Measurements from ENCODE around the gene KLKB1.

The KLKB1 gene

DNA sequence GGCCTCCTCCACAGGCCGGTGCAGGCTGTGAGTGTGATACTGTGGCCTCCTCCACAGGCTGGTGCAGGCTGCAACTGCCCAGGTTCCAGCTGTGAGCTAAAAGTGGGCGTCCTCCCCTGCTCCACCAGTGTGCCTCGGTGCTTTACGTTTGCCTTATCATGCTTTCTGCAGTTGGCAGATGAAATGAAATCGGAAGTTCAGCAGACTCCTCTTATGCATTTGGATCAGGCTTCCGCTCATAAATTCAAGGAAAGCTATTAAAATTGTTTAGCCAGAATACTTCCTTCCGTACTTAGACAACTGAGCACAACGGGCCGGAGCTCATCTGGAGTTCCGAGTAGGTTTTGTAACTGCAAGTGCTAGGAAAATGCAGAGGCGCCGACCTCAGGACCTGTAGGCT, 23.9 kb upstream of the KLKB1 start:
- Histone ChIP-seq H4K8ac (ENCODE audit: low read depth, low read length) (no peak overlapping the region), H3K4me2 (ENCODE audit: low read length) (no peak overlapping the region), H2AFZ (ENCODE audit: insufficient read depth, low read length, poor library complexity) (no peak overlapping the region), H2BK5ac (ENCODE audit: low read depth, low read length, poor library complexity) (no peak overlapping the region), H3K27me3 (ENCODE audit: insufficient read depth, low read length) (no peaks in the 10 kb centered on the region), H3K18ac (ENCODE audit: low read length) (no peak overlapping the region), H3K36me3 (ENCODE audit: control insufficient read depth in 1 of 2, insufficient read depth in 2 of 2, low read length in 2 of 2) (no peaks in the 10 kb centered on the region), H2BK12ac (ENCODE audit: low read length) (no peak overlapping the region), H2AK5ac (ENCODE audit: low read length) (no peak overlapping the region), H4K91ac (ENCODE audit: low read depth, low read length) (no peak overlapping the region), H3K9me3 (ENCODE audit: insufficient read depth, low read depth, low read length) (peaks cover 2% of the 10 kb centered on the region), H2BK120ac (ENCODE audit: insufficient read depth, low read length, poor library complexity) (no peak overlapping the region), H3K27ac (ENCODE audit: low read depth, low read length) (no peak overlapping the region), H3K4ac (ENCODE audit: low read depth, low read length) (no peak overlapping the region), H4K12ac (ENCODE audit: low read depth, low read length) (no peak overlapping the region), H3K79me2 (ENCODE audit: control insufficient read depth, insufficient read depth, low read length, poor library complexity) (no peaks in the 10 kb centered on the region), H3K23ac (ENCODE audit: low read length) (no peak overlapping the region), H3K79me1 (ENCODE audit: low read length) (no peaks in the 10 kb centered on the region), H3K9ac (ENCODE audit: low read length) (no peak overlapping the region), H3K4me3 (ENCODE audit: low read depth, low read length) (no peak overlapping the region), H3K4me1 (ENCODE audit: control insufficient read depth in 1 of 2, insufficient read depth in 2 of 2, low read length in 2 of 2) (no peaks in the 10 kb centered on the region), H3K14ac (ENCODE audit: low read length) (no peak overlapping the region)
- WGBS (ENCODE audit: extremely low coverage, insufficient coverage, insufficient read length), result no CpG with 5 or more reads among the region's 12 CpGs
- DNase-seq, result peak in 1 of 2 donors; percentile 17

DNA sequence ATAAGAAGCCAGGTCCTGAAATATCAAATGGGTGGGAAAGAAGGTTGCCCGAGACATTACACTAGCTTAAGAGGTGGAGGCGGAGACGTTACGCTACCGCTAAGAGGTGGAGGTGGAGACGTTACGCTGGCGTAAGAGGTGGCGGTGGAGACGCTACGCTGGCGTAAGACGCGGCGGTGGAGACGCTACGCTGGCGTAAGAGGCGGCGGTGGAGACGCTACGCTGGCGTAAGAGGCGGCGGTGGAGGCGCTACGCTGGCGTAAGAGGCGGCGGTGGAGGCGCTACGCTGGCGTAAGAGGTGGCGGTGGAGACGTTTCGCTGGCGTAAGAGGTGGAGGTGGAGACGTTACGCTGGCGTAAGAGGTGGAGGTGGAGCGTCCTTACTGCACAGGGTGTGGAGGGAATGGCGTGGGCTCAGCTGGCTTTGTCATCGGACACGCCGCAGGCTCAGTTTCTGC, 23.2 kb upstream of the KLKB1 start:
- WGBS (ENCODE audit: extremely low coverage, insufficient coverage, insufficient read length), result no CpG with 5 or more reads among the region's 45 CpGs
- H2BK120ac ChIP-seq (ENCODE audit: insufficient read depth, low read length, poor library complexity), result no peak overlapping the region
- peak overlapping the region; percentile 37 for H3K4me3 ChIP-seq (ENCODE audit: low read depth, low read length)
- no peak overlapping the region for H4K8ac ChIP-seq (ENCODE audit: low read depth, low read length)
- H3K9ac ChIP-seq (ENCODE audit: low read length), result no peak overlapping the region
- H3K9me3 ChIP-seq (ENCODE audit: insufficient read depth, low read depth, low read length), result peaks cover 2% of the 10 kb centered on the region
- H4K91ac ChIP-seq (ENCODE audit: low read depth, low read length), result no peak overlapping the region
- H3K23ac ChIP-seq (ENCODE audit: low read length), result no peak overlapping the region
- H3K79me2 ChIP-seq (ENCODE audit: control insufficient read depth, insufficient read depth, low read length, poor library complexity), result no peaks in the 10 kb centered on the region
- H3K36me3 ChIP-seq (ENCODE audit: control insufficient read depth in 1 of 2, insufficient read depth in 2 of 2, low read length in 2 of 2), result no peaks in the 10 kb centered on the region
- no peak overlapping the region for H3K14ac ChIP-seq (ENCODE audit: low read length)
- no peak overlapping the region for H2BK5ac ChIP-seq (ENCODE audit: low read depth, low read length, poor library complexity)
- H3K79me1 ChIP-seq (ENCODE audit: low read length), result no peaks in the 10 kb centered on the region
- no peak overlapping the region for H2BK12ac ChIP-seq (ENCODE audit: low read length)
- H3K27ac ChIP-seq (ENCODE audit: low read depth, low read length), result no peak overlapping the region
- no peak overlapping the region for H2AFZ ChIP-seq (ENCODE audit: insufficient read depth, low read length, poor library complexity)
- no peak overlapping the region for H2AK5ac ChIP-seq (ENCODE audit: low read length)
- H3K4me2 ChIP-seq (ENCODE audit: low read length), result no peak overlapping the region
- H3K18ac ChIP-seq (ENCODE audit: low read length), result no peak overlapping the region
- peak; percentile 68 to 80 for DNase-seq
- no peaks in the 10 kb centered on the region for H3K27me3 ChIP-seq (ENCODE audit: insufficient read depth, low read length)
- H4K12ac ChIP-seq (ENCODE audit: low read depth, low read length), result no peak overlapping the region
- no peak overlapping the region for H3K4ac ChIP-seq (ENCODE audit: low read depth, low read length)
- no peaks in the 10 kb centered on the region for H3K4me1 ChIP-seq (ENCODE audit: control insufficient read depth in 1 of 2, insufficient read depth in 2 of 2, low read length in 2 of 2)

GRCh38 chr4:186204686-186205085, 22.6 kb upstream of the KLKB1 start:
- H3K27ac ChIP-seq (ENCODE audit: low read depth, low read length), result no peak overlapping the region
- no peak overlapping the region for H3K4ac ChIP-seq (ENCODE audit: low read depth, low read length)
- no peak overlapping the region for H4K8ac ChIP-seq (ENCODE audit: low read depth, low read length)
- no peak overlapping the region for H3K9ac ChIP-seq (ENCODE audit: low read length)
- no peak overlapping the region for H4K91ac ChIP-seq (ENCODE audit: low read depth, low read length)
- no peak overlapping the region for H3K4me2 ChIP-seq (ENCODE audit: low read length)
- H3K18ac ChIP-seq (ENCODE audit: low read length), result no peak overlapping the region
- H2AFZ ChIP-seq (ENCODE audit: insufficient read depth, low read length, poor library complexity), result no peak overlapping the region
- H3K9me3 ChIP-seq (ENCODE audit: insufficient read depth, low read depth, low read length), result peaks cover 2% of the 10 kb centered on the region
- H3K4me3 ChIP-seq (ENCODE audit: low read depth, low read length), result no peak overlapping the region
- H3K79me1 ChIP-seq (ENCODE audit: low read length), result no peaks in the 10 kb centered on the region
- no peak overlapping the region for H2BK5ac ChIP-seq (ENCODE audit: low read depth, low read length, poor library complexity)
- H2BK12ac ChIP-seq (ENCODE audit: low read length), result no peak overlapping the region
- no peak overlapping the region for H3K23ac ChIP-seq (ENCODE audit: low read length)
- H3K14ac ChIP-seq (ENCODE audit: low read length), result no peak overlapping the region
- no CpG with 5 or more reads among the region's 13 CpGs for WGBS (ENCODE audit: extremely low coverage, insufficient coverage, insufficient read length)
- H4K12ac ChIP-seq (ENCODE audit: low read depth, low read length), result no peak overlapping the region
- no peak for DNase-seq
- no peaks in the 10 kb centered on the region for H3K79me2 ChIP-seq (ENCODE audit: control insufficient read depth, insufficient read depth, low read length, poor library complexity)
- no peaks in the 10 kb centered on the region for H3K27me3 ChIP-seq (ENCODE audit: insufficient read depth, low read length)
- no peak overlapping the region for H2AK5ac ChIP-seq (ENCODE audit: low read length)
- H3K4me1 ChIP-seq (ENCODE audit: control insufficient read depth in 1 of 2, insufficient read depth in 2 of 2, low read length in 2 of 2), result no peaks in the 10 kb centered on the region
- no peak overlapping the region for H2BK120ac ChIP-seq (ENCODE audit: insufficient read depth, low read length, poor library complexity)
- no peaks in the 10 kb centered on the region for H3K36me3 ChIP-seq (ENCODE audit: control insufficient read depth in 1 of 2, insufficient read depth in 2 of 2, low read length in 2 of 2)

DNA sequence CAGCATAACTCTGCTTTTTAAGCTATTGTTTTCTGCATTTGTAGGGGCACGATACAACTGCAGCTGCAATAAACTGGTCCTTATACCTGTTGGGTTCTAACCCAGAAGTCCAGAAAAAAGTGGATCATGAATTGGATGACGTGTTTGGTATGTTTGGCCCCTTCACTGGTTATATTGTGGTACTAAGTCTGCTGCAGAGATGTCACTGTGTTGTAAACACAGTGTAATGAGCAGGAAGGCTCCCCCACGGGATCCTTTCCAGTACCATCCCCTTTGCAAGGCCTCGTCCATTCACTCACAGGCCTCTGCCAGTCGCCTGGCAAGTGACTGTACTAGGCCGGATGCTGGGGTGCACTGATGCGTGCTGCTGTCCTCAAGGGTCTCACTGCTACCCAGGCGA, 22.2 kb upstream of the KLKB1 start:
- WGBS (ENCODE audit: extremely low coverage, insufficient coverage, insufficient read length), result no CpG with 5 or more reads among the region's 8 CpGs

More for the DNA sequence above, 22.2 kb upstream of the KLKB1 start:
- Histone ChIP-seq H3K18ac (ENCODE audit: low read length) (no peak overlapping the region), H3K27me3 (ENCODE audit: insufficient read depth, low read length) (no peaks in the 10 kb centered on the region), H2BK120ac (ENCODE audit: insufficient read depth, low read length, poor library complexity) (no peak overlapping the region), H4K12ac (ENCODE audit: low read depth, low read length) (no peak overlapping the region), H3K14ac (ENCODE audit: low read length) (no peak overlapping the region), H3K4me2 (ENCODE audit: low read length) (no peak overlapping the region), H2BK5ac (ENCODE audit: low read depth, low read length, poor library complexity) (no peak overlapping the region), H3K4ac (ENCODE audit: low read depth, low read length) (no peak overlapping the region), H4K8ac (ENCODE audit: low read depth, low read length) (no peak overlapping the region), H2AFZ (ENCODE audit: insufficient read depth, low read length, poor library complexity) (no peak overlapping the region), H2AK5ac (ENCODE audit: low read length) (no peak overlapping the region), H3K79me1 (ENCODE audit: low read length) (no peaks in the 10 kb centered on the region), H3K9ac (ENCODE audit: low read length) (no peak overlapping the region), H3K23ac (ENCODE audit: low read length) (no peak overlapping the region), H2BK12ac (ENCODE audit: low read length) (no peak overlapping the region), H3K79me2 (ENCODE audit: control insufficient read depth, insufficient read depth, low read length, poor library complexity) (no peaks in the 10 kb centered on the region), H3K27ac (ENCODE audit: low read depth, low read length) (no peak overlapping the region), H3K36me3 (ENCODE audit: control insufficient read depth in 1 of 2, insufficient read depth in 2 of 2, low read length in 2 of 2) (no peaks in the 10 kb centered on the region), H3K4me1 (ENCODE audit: control insufficient read depth in 1 of 2, insufficient read depth in 2 of 2, low read length in 2 of 2) (no peaks in the 10 kb centered on the region), H3K4me3 (ENCODE audit: low read depth, low read length) (no peak overlapping the region), H3K9me3 (ENCODE audit: insufficient read depth, low read depth, low read length) (peaks cover 2% of the 10 kb centered on the region), H4K91ac (ENCODE audit: low read depth, low read length) (no peak overlapping the region)
- DNase-seq, result no peak

Data from trophoblast cell (in vitro differentiated cells and primary cell).